Measurements from ENCODE around the gene KCP.

Gene KCP

GRCh38 chr7:128835231-128835751 lies 75.2 kb downstream of the KCP start:
- H3K9ac ChIP-seq (ENCODE audit: low read length) = no peak overlapping the region
- H3K4me1 ChIP-seq (ENCODE audit: low read length) = peaks cover 6% of the 10 kb centered on the region
- H3K27me3 ChIP-seq (ENCODE audit: low read depth, low read length) = no peaks in the 10 kb centered on the region
- H3K9me3 ChIP-seq (ENCODE audit: insufficient read depth, low read length) = no peaks in the 10 kb centered on the region
- H3K27ac ChIP-seq (ENCODE audit: low read length) = no peak overlapping the region
- H3K4me2 ChIP-seq (ENCODE audit: low read length) = no peak overlapping the region
- H4K20me1 ChIP-seq (ENCODE audit: insufficient read depth, low read length) = no peaks in the 10 kb centered on the region
- no peak overlapping the region for H3K4me3 ChIP-seq (ENCODE audit: low read length)
- H3K36me3 ChIP-seq (replicated peaks; ENCODE audit: low read depth, low read length) = no peaks in the 10 kb centered on the region
- TF ChIP-seq CTCF (IDR thresholded peaks at IDR 0.05; ENCODE audit: low read depth, low read length) (no peak), EZH2phosphoT487 (IDR thresholded peaks at IDR 0.05; ENCODE audit: low read depth) (no peak)
- no peaks in the 10 kb centered on the region for H3K79me2 ChIP-seq (ENCODE audit: low read length)
- no peak overlapping the region for H2AFZ ChIP-seq (ENCODE audit: low read depth, low read length)

GRCh38 chr7:128833946-128834325 lies 76.6 kb downstream of the KCP start:
- TF ChIP-seq EZH2phosphoT487 (IDR thresholded peaks at IDR 0.05; ENCODE audit: low read depth) (no peak), CTCF (IDR thresholded peaks at IDR 0.05; ENCODE audit: low read depth, low read length) (no peak)
- Histone ChIP-seq H4K20me1 (ENCODE audit: insufficient read depth, low read length) (no peaks in the 10 kb centered on the region), H3K27me3 (ENCODE audit: low read depth, low read length) (no peaks in the 10 kb centered on the region), H3K4me1 (ENCODE audit: low read length) (peaks cover 6% of the 10 kb centered on the region), H3K79me2 (ENCODE audit: low read length) (no peaks in the 10 kb centered on the region), H3K4me2 (ENCODE audit: low read length) (no peak overlapping the region), H3K9ac (ENCODE audit: low read length) (no peak overlapping the region), H3K36me3 (replicated peaks; ENCODE audit: low read depth, low read length) (no peaks in the 10 kb centered on the region), H3K27ac (ENCODE audit: low read length) (no peak overlapping the region), H3K4me3 (ENCODE audit: low read length) (no peak overlapping the region), H2AFZ (ENCODE audit: low read depth, low read length) (no peak overlapping the region), H3K9me3 (ENCODE audit: insufficient read depth, low read length) (no peaks in the 10 kb centered on the region)

GRCh38 chr7:128833148-128833945 lies 77.2 kb downstream of the KCP start:
- Histone ChIP-seq H2AFZ (ENCODE audit: low read depth, low read length) (no peak overlapping the region), H3K9me3 (ENCODE audit: insufficient read depth, low read length) (no peaks in the 10 kb centered on the region), H4K20me1 (ENCODE audit: insufficient read depth, low read length) (no peaks in the 10 kb centered on the region), H3K27ac (ENCODE audit: low read length) (no peak overlapping the region), H3K4me3 (ENCODE audit: low read length) (no peak overlapping the region), H3K27me3 (ENCODE audit: low read depth, low read length) (no peaks in the 10 kb centered on the region), H3K4me2 (ENCODE audit: low read length) (no peak overlapping the region), H3K4me1 (ENCODE audit: low read length) (peaks cover 6% of the 10 kb centered on the region), H3K36me3 (replicated peaks; ENCODE audit: low read depth, low read length) (no peaks in the 10 kb centered on the region), H3K9ac (ENCODE audit: low read length) (no peak overlapping the region), H3K79me2 (ENCODE audit: low read length) (no peaks in the 10 kb centered on the region)
- TF ChIP-seq CTCF (IDR thresholded peaks at IDR 0.05; ENCODE audit: low read depth, low read length) (no peak), EZH2phosphoT487 (IDR thresholded peaks at IDR 0.05; ENCODE audit: low read depth) (no peak)

GRCh38 chr7:128832880-128833147 lies 77.7 kb downstream of the KCP start:
- Histone ChIP-seq H4K20me1 (ENCODE audit: insufficient read depth, low read length) (no peaks in the 10 kb centered on the region), H2AFZ (ENCODE audit: low read depth, low read length) (no peak overlapping the region), H3K4me3 (ENCODE audit: low read length) (no peak overlapping the region), H3K4me2 (ENCODE audit: low read length) (no peak overlapping the region), H3K27ac (ENCODE audit: low read length) (no peak overlapping the region), H3K79me2 (ENCODE audit: low read length) (no peaks in the 10 kb centered on the region), H3K36me3 (replicated peaks; ENCODE audit: low read depth, low read length) (no peaks in the 10 kb centered on the region), H3K27me3 (ENCODE audit: low read depth, low read length) (no peaks in the 10 kb centered on the region), H3K9ac (ENCODE audit: low read length) (no peak overlapping the region), H3K4me1 (ENCODE audit: low read length) (peaks cover 6% of the 10 kb centered on the region), H3K9me3 (ENCODE audit: insufficient read depth, low read length) (no peaks in the 10 kb centered on the region)
- no peak for TF ChIP-seq CTCF (IDR thresholded peaks at IDR 0.05; ENCODE audit: low read depth, low read length)
- TF ChIP-seq EZH2phosphoT487 (IDR thresholded peaks at IDR 0.05; ENCODE audit: low read depth) = no peak

All from OCI-LY3 (cell line).